Eye (tissue), 1 donor: ENCODE results near the gene IBA57.

Source experiments
- DNase-seq: peaks from one replicate; pipeline ENCODE4 v3.0.0-alpha.2; 2015

The IBA57 gene

DNA sequence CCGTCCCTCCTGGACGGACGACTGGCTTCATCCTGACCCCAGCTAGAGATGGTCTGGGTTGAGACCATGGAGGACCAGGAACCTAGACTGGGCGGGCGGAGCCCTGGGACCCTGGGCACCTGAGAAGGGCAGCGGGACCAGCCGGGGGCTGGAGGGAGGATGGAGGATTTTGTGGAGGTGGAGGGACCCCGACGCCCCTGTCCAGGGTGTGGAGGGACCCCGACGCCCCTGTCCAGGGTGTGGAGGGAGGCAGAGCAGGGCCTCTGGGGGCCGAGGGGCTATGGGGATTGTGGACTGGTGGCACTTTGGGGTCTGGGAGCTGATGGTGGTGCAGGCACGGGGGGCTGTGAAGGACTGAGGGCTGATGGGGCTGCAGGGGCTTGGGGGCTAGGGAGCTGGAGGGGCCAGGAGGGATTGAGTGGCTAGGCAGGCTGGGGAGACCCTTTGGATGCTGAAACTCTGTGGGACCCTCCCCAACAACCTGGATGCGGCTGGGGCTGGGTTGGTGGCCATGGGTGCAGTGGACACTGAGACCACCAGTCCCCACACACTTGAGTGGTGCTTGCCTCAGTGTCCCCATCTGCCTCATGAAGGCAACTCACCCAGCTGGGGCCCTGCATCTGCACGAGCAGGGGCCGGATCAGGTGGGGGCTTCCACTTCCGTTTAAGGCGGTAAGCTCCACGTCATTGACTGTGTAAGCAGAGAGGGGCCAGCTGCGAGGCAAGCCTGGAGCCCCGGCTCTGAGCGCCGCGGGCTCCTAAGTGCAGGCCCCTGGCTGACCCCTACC lies 8.5 kb upstream of the IBA57 start:
- DNase-seq = no peak

DNA sequence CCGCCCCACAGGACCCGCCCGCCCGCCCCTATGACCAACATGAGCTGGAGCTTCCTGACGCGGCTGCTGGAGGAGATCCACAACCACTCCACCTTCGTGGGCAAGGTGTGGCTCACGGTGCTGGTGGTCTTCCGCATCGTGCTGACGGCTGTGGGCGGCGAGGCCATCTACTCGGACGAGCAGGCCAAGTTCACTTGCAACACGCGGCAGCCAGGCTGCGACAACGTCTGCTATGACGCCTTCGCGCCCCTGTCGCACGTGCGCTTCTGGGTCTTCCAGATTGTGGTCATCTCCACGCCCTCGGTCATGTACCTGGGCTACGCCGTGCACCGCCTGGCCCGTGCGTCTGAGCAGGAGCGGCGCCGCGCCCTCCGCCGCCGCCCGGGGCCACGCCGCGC lies 7.9 kb upstream of the IBA57 start:
- DNase-seq = no peak

DNA sequence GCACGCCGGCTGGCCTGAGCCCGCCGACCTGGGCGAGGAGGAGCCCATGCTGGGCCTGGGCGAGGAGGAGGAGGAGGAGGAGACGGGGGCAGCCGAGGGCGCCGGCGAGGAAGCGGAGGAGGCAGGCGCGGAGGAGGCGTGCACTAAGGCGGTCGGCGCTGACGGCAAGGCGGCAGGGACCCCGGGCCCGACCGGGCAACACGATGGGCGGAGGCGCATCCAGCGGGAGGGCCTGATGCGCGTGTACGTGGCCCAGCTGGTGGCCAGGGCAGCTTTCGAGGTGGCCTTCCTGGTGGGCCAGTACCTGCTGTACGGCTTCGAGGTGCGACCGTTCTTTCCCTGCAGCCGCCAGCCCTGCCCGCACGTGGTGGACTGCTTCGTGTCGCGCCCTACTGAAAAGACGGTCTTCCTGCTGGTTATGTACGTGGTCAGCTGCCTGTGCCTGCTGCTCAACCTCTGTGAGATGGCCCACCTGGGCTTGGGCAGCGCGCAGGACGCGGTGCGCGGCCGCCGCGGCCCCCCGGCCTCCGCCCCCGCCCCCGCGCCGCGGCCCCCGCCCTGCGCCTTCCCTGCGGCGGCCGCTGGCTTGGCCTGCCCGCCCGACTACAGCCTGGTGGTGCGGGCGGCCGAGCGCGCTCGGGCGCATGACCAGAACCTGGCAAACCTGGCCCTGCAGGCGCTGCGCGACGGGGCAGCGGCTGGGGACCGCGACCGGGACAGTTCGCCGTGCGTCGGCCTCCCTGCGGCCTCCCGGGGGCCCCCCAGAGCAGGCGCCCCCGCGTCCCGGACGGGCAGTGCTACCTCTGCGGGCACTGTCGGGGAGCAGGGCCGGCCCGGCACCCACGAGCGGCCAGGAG lies 7.2 kb upstream of the IBA57 start:
- peak; percentile 44 for DNase-seq

DNA sequence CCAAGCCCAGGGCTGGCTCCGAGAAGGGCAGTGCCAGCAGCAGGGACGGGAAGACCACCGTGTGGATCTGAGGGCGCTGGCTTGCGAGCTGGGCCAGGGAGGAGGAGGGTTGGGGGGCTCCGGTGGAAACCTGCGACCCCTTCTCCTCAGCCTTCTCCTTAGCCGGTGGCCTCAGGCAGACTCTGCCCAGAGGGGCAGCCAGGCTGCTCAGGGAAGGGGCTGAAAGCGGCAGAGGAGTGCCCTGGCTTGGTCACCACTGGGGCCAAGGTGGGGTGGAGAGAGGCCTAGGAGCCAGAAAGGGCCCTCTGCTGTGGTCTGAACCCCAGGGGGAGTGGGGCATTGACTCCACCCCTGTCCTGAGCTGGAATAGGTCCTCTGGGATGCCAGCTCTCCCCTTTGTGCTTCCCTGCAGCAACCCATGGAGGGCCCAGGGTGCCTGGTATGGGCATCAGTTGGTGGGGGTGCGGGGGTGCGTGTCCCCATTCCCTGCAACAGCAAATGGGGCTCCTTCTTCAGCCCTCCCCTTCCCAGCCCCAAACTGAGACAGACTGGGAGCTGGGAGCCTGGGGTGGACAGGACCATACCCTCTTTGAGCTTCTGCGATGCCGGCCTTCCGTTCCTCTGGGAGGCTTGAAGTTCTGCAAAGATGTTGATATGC lies 6.5 kb upstream of the IBA57 start:
- DNase-seq = no peak

DNA sequence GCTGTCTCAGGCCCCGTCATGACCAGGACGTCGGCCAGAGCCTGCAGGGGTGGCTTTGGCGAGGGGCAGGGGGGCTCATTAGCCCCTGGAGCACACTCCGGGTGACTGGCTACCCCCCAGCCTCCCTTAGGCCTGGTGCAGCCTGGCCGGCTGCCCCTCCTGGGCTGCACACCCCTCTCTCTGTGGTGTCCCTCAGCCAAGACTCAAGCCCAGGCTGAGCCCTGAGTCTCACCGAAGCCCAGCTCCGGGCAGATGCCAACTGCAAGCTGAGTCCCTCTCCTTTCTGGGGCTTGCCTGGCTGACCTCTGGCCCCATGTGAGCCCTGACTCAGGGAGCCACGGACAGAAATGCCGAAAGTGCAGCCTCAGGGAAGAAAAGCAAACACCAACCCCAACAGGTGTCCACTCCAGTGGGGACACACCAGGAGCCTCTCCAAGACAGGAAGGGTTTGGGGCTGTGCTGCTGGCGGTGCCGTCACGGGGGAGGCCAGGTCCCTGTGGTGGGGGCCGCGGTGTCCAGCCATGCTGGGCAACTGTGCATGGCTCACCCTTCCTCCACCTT lies 5.3 kb upstream of the IBA57 start:
- no peak for DNase-seq

DNA sequence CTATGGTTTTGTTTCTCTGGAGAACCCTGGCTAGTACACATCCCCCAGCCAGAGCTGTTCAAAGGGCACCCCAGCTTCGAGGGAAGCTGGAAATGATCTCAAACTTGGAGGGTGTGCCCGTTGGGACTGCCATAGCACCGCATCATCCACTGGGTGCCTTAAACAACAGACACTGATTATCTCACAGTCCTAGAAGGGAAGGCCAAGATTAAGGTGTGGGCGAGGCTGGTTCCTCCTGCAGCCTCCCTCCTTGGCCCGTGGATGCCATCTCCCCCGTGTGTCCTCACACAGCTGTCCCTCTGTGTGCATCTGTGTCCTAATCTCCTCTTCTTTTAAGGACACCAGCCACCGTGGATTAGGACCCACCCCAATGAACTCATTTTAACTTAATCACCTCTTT lies 4.2 kb upstream of the IBA57 start:
- DNase-seq = peak; percentile 37

DNA sequence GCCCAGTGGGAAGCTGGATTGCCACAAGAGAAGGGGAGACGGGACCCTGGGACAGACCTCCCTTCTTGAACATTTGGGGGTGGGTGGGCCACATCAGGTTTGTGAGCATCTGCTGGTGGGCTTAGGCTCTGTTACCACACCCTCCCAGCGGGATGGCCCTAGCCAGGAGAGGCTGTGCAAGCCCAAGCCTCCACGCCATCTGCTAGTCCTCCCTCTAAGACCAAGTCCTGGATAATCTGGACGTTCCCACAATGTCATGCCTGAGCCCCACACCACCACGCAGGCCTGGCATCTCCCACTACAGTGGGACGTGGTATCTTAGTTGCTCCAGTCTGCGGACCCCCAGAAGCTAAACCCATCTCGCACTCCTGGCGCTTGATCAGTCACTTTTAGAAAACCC lies 3.7 kb upstream of the IBA57 start:
- DNase-seq = no peak

DNA sequence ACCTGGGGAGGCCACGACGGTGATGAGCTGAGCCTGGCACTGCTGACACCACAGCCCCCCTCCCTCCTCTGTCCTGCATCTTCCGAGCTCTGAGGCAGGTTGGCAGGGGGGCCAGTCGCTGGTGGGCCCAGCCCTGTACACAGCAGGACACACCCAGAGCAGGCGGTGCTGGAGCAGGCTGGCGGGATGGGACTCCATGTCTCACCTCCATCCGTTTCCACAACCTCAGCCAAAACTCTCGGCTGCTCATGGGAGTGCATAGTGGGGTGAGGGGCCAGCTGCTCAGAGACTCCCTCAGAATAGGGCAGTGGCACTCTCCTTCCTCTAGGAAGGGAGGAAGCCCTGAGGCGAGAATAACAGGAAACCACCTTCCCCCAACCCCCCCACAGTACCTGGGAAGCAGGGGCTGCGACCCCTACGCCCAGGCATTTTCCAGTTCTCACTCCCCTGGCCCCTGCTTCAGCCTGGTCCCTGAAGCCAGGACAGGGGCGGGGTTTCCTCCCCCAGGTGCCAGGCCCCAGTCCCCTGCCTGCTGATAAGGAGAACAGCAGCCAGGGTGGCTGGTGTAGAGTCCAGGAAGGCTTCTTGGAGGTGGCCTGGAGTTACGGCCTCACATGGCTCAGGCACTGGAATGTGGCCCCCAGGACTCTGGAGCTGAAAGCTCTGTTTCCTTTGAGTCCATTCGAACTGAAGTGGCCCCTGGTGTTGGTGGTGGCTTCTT lies 3.2 kb upstream of the IBA57 start:
- DNase-seq = no peak

DNA sequence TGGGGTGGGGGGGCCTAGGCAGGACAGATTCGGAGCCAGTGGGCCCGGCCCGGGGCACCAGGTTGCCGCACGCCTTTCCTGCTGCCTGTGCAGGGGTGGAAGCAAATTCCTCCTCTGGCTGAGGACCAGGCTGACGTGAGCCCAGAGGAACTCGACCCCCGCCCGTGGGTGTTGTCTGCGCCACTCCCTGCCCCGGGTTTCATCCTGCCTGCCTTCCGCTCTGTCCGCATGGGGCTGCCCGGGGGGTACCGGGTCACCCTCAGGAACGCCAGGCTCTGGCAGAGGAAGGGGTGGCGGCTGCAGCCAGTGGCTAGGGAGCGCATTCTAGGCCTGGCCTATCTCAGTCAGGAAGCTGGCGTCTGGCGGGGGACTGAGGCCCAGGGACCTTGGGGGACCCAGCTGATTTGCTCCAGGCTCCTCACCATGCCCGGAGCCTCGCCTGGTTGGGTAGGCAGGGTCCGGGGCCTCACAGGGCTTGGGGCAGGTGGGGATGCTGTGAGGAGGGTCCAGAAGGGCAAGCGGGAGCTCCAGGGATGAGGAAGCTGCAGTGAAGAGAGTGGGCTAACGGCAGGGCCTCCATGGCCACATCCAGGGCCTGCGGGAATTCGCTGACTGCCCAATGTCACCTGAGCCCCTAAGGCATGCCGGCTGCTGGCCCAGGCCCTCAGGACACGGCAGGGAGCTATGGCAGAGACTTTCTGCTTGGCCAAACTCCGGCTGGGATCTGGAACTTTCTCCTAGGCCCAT lies 2.4 kb upstream of the IBA57 start:
- DNase-seq = no peak

DNA sequence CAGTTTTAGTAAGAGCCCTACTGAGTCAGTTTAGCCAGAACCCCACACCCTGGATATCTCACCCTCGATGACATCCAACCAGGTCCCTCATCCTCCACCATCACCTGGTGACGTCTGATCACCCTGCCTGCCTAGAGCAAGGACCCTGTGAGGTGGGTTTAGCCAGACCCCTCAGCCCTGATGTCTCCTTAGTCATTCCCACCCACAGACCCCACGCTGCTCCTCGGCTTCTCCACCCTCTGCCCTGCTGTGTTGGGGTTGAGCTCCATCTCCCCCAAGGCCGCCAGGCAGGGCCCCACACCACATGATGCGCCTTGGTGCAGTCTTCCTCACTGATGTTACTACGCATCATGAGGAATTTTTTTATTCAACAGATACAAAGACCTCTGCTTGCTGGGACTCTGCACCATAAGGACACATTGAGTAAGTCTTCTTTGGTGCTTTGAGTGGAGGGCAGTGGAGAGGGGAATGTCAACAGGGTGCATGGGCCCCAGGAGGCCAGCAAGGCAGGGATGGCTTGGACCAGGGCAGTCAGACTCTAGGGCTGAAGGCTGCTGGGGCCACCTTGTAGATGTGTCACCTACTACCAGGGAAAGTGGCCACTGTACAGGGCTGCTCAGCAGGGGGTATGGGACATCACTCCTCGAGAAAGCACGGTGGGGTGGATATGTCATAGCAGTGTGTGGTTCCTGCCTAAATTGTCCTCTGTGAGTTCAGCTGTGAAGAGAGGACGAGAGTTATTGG lies 1.7 kb upstream of the IBA57 start:
- DNase-seq = no peak

DNA sequence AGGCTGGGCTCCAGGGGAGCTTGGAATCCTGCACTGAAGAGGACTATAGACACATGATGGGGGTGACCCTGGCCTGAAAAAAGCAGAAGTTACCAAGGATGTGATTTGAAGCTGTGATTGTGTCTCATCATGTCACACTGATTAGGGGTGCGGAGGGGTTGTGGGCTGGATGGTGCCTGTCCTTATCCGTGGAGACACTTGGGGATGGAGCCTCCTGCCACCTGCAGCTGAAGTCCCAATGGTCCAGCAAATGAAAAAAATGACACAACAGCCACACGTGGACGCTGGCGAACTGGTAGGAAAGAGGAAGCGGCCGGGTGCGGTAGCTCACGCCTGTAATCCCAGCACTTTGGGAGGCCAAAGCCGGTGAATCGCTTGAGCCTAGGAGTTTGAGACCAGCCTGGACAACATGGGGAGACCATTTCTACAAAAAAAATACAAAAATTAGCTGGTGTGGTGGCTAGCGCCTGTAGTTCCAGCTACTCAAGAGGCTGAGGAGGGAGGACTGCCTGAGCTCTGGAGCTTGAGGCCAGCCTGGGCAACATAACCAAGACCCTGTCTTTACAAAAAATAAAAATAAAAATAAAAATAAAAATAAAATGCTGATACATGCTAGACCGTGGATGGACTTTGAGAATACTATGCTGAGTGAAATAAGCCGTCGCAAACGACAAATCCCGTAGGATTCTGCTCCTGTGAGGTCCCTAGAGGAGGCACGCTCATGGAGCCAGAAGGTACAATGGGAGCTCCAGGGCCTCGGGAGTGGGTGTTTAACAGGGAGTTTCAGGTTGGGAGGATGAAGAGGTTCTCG lies 838 bp upstream of the IBA57 start:
- DNase-seq = no peak

DNA sequence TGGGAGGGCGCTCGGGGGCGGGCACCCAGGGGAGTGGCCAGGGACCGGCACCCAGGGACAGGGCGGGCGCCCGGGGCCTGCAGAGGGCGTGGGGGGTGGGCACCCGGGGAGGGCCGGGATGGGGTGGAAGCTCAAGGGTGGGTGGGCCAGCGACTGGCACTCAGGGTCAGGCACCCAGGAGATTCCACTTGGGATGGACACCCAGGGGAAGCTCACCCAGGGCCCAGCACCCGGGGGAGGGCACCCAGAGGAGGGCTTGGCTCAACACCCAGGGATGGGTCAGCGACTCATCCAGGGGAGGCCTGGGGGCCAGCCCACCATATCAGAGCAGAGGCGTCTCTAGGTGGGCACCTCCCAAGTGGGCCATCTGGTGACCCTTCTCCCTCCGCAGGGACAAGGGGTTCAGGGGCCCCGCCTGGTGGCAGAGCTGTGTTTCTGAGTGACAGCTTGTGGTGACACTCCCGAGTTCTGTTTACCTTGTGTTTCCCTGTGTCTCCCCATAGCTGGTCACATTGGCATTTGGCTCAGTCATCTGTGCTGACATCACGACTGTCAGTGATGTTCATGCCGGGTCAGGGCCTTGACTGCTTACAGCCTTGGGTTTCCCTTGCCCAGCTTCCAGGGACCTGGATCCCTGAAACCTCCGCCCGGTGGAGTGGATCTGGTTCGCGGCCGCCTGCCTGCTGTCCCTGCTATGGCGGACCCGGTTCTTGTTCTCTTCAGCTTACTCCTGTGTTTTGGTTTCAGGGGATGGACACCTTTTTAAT lies 749 bp downstream of the IBA57 start:
- peak; percentile 84 for DNase-seq

DNA sequence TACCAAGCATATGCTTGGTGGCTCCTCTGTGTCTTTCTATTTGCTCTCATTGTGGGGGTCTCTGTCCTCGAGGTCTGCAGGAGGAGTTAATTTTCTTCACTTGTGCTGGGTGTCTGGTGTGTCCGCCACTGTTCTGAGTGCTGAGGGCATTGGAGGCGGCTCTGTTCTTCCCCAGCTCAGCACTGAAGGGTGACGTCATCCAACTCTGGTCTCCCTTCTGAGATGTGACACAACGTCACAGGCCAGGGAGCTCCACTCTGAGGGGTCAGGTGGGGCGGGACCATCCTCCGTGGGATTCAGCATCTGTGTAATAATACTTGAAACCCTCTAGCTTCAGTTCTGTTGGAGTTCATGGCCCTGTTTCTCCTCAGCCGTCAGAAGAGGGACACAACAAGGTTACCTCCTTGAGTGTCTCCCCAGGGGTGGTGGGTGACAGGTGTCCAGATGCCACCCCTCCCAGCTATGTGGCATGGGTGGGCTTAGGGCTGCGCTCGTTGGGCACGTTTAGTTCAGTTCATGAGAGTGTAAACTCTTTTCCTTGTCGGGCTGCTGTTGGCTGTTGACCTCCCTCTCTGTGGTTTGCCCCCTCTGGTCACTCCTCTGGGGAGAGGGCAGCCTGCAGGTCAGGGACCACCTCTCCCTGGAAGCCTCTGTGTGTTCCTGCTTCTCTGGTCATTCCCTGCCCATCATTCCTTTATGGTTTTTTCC lies 3.1 kb downstream of the IBA57 start:
- no peak for DNase-seq

DNA sequence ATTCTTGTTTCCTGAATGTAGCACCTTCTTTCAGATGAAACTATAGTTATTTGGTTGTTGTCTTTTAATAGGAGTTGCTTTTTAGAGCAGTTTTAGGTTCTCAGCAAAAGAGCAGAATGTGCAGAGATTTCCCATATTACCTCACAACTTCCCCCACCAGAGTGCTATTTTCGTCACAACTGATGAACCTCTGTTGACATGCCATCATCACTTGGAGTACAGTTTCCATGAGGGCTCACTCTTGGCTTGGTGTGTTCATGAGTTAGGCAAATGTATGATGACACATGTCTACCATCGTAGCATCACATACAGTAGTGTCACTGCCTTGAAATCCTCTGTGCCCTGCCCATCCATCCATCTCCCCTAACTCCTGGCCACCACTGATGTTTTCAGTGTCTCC lies 3.7 kb downstream of the IBA57 start:
- DNase-seq = no peak

DNA sequence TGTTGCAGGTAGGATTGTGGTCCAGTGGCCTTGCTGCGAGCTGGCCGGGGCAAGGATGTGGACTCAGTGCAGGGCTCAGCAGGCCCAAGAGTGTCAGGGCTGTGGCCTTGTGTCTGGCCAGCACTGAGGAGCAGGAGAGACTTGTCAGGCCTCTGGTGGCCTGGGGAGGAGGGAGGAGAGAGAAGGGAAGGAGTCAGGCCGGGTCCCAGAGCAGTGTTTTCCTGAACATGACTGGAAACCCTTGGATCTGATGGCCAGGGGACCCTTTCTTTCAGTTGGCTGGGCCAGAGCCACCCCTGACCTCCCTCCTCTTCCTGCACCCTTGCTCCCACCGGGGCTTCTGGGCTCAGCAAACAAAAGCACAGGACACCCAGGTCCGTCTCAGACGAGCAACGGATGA lies 5.1 kb downstream of the IBA57 start:
- DNase-seq = no peak

DNA sequence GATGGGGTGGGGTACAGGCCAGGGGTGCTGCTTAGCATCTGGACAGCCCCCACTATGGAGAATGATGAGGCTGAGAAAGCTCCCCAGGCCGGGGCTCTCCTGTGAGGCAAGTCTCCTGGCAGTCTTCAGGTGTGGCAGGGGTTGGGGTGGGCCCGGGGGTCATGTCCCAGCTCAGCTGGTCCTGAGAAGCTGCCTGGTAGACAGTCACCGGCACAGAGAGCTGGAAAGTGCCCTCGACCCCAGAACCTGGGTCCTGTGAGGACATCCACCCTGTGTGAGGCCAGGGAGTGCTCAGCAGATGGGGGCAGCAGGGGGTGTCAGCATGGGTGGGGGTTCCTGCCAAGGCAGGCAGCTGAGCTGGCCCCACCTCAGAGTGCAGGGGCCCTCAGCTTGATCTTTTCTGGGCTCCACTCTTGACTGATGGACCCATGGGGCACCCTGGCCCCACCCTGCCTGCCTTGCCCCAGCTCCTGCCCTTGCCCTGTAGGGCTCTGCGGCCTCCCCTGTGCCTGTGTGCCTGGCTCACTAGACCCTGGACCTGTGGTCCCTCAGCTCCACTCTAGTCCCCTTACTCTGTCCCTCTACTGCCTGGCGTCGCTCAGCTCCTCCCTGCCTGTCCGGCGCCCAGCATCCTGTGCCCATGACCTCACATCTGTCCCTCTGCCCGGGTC lies 5.8 kb downstream of the IBA57 start:
- DNase-seq = no peak

DNA sequence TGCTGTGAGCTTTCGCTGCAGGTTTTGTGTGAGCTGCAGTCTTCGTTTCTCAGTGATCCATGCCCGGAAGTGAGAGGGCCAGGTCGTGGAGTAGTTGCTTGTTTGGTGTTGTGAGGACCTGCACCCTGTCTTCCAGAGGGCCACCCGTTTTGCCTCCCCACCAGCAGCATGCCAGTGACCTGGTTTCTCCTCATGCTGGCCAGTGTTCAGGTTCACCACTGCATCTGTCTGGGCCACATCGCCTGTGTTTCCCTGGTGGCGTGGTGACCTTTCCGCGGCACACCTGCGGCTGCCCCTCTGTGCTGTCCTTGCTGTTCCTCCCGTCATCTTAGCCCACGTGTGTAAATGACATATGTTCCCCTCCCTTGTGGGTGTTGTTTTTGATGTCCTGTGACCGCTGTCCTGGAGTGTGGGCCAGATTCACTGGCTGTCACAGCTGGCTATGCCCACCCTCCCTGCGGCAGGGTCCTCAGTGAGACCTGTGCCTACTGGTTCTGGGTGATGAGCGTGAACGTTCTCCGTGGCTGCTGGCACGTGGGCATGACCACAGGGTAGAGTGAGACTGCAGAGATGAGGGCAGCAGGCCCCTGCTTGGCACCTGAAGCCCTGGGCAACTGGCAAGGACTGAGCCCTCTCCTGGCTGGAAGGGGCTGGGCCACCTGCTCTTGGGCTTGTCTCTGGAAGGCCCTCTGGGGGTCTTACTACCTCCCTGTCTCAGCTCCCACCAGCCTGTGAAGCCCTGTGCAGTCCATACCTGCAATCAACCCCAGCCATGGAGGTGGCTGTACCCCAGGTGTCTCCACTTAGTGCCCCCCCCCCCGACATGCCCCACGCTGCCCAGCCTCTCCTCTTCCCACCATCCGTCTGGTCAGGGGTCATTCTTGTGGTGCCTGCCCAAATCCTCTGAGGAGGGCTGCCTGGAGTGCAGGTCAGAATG lies 7.3 kb downstream of the IBA57 start:
- no peak for DNase-seq
